ENCODE results near the gene KDM4F.

The KDM4F gene

GRCh38 chr11:95091663-95092180 lies 42.5 kb downstream of the KDM4F start:
- DNase-seq (ENCODE audit: low spot score), result no peak

- no peak for DNase-seq (ENCODE audit: low spot score)
These were observed 43.5 kb downstream of the KDM4F start for GRCh38 chr11:95092549-95093324.

- DNase-seq (ENCODE audit: low spot score), result no peak
These were observed 44.3 kb downstream of the KDM4F start for GRCh38 chr11:95093548-95093947.

- DNase-seq (ENCODE audit: low spot score), result no peak
These were observed 46.8 kb downstream of the KDM4F start for GRCh38 chr11:95095858-95096587.

DNA sequence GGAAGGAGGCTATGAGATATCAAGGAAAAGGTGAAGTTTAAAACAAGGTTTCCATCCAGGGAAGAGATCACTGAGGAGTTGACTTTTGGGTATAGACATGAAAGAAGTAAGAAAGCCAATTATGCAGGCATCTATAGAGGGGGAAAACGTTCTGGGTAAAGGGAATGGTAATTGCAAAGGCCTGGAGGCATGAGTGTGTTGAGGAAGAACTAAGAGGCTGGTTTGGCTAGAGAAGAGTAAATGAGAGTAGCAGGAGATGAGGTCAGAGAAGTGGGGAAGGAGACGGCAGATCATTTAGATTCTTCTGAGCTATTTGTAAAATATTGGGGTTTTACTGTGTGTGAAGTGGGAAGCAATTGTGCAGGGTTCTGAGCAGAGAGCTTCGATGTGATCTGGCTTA lies 48.0 kb downstream of the KDM4F start:
- DNase-seq (ENCODE audit: low spot score), result no peak

DNA sequence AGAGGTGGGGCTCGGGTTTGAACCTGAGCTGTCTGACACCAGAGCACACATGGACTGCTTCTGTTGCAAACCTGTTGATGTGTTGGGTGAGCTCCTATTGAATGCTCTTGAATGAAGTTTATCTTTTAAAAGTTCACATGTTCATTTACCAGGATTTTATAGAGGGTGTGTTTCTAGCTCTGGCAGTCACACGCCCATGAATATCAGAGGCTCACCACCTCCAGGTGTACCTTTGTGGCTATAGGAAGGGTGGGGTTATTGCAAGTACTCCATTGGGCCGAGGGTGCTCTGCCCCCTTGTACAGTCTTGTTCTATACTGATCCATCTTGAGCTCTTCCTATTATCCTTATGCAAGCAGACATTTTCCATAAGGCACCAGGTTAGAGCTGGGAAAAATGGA lies 49.6 kb downstream of the KDM4F start:
- no peak for DNase-seq (ENCODE audit: low spot score)

GRCh38 chr11:95100191-95100648 lies 51.0 kb downstream of the KDM4F start:
- no peak for DNase-seq (ENCODE audit: low spot score)

All from CD4-positive, alpha-beta T cell treated with Interleukin-6 at 100 ng/mL for 8 hours (primary cell).